Central memory CD4-positive, alpha-beta T cell (primary cell): ENCODE data around the gene LMTK2.
A peak's percentile ranks its signal among the peaks of the same experiment; 100 is the strongest.

Experiments
- DNase-seq: peaks from one replicate; pipeline ENCODE4 v3.0.0; 2022

LMTK2 gene

GRCh38 chr7:98138672-98139071 is 32.0 kb downstream of the LMTK2 start:
- no peak for DNase-seq

- DNase-seq: no peak
Measured at GRCh38 chr7:98142658-98143057, 36.0 kb downstream of the LMTK2 start.

- DNase-seq: no peak
Measured at GRCh38 chr7:98148607-98149006, 41.9 kb downstream of the LMTK2 start.

GRCh38 chr7:98149116-98149692 is 42.5 kb downstream of the LMTK2 start:
- no peak for DNase-seq

GRCh38 chr7:98151884-98152283 is 45.2 kb downstream of the LMTK2 start:
- DNase-seq: no peak

- no peak for DNase-seq
Measured at GRCh38 chr7:98156700-98157099, 50.0 kb downstream of the LMTK2 start.

GRCh38 chr7:98157761-98158160 is 51.1 kb downstream of the LMTK2 start:
- DNase-seq: no peak

GRCh38 chr7:98162758-98163157 is 56.1 kb downstream of the LMTK2 start:
- no peak for DNase-seq

GRCh38 chr7:98163269-98163668 is 56.6 kb downstream of the LMTK2 start:
- DNase-seq: no peak

- no peak for DNase-seq
Measured at GRCh38 chr7:98163704-98164494, 57.2 kb downstream of the LMTK2 start.

GRCh38 chr7:98165827-98166667 is 59.4 kb downstream of the LMTK2 start:
- peak; percentile 22 for DNase-seq

- no peak for DNase-seq
Measured at GRCh38 chr7:98166668-98166970, 60.0 kb downstream of the LMTK2 start.

- no peak for DNase-seq
Measured at GRCh38 chr7:98167653-98168052, 61.0 kb downstream of the LMTK2 start.

GRCh38 chr7:98168181-98168903 is 61.7 kb downstream of the LMTK2 start:
- DNase-seq: peak; percentile 62

GRCh38 chr7:98168904-98169621 is 62.4 kb downstream of the LMTK2 start:
- no peak for DNase-seq

- no peak for DNase-seq
Measured at GRCh38 chr7:98170966-98171365, 64.3 kb downstream of the LMTK2 start.

- DNase-seq: no peak
Measured at GRCh38 chr7:98171449-98171848, 64.8 kb downstream of the LMTK2 start.

- no peak for DNase-seq
Measured at GRCh38 chr7:98174334-98175259, 67.9 kb downstream of the LMTK2 start.

GRCh38 chr7:98175260-98175940 is 68.7 kb downstream of the LMTK2 start:
- no peak for DNase-seq

- DNase-seq: no peak
Measured at GRCh38 chr7:98177553-98177952, 70.9 kb downstream of the LMTK2 start.

- DNase-seq: no peak
Measured at GRCh38 chr7:98178321-98178720, 71.7 kb downstream of the LMTK2 start.
